SK-N-SH (cell line): ENCODE measurements around the gene RGS13.

Experiments used
- CHD2 ChIP-seq: fragments of 150-350 bp; IDR thresholded peaks from 2 replicates; pipeline ENCODE4 v1.6.1; 2018; ENCODE audit warnings: low read length; ENCODE audit not compliant: partially characterized antibody
- CTCF ChIP-seq: fragments of 200-600 bp; sonication (generic); IDR thresholded peaks from 2 replicates; pipeline ENCODE4 v1.6.1; 2017; ENCODE audit warnings: antibody characterized with exemption, mild to moderate bottlenecking, moderate library complexity
- EP300 ChIP-seq, 2 experiments: IDR thresholded peaks; 2 replicates each; pipeline versions ENCODE4 v1.4.0 to v1.6.1; 2012; ENCODE audit warnings: borderline replicate concordance in 1 of 2, low read depth in 1 of 2, low read length in 1 of 2
- EZH2phosphoT487 ChIP-seq: fragments of 200-600 bp; sonication (generic); IDR thresholded peaks from 2 replicates; pipeline ENCODE4 v1.6.1; 2017; ENCODE audit warnings: low read depth, mixed run types, mild to moderate bottlenecking, antibody characterized with exemption, moderate library complexity, borderline replicate concordance
- FOXM1 ChIP-seq: IDR thresholded peaks from 2 replicates; pipeline ENCODE4 v1.4.0; 2012; ENCODE audit warnings: low read depth, mild to moderate bottlenecking
- GABPA ChIP-seq: IDR thresholded peaks from 2 replicates; pipeline ENCODE4 v1.4.0; 2012; ENCODE audit warnings: low read depth, mild to moderate bottlenecking
- JUND ChIP-seq: IDR thresholded peaks from 2 replicates; pipeline ENCODE4 v1.4.0; 2012
- MAX ChIP-seq: IDR thresholded peaks from 2 replicates; pipeline ENCODE4 v1.4.0; 2012; ENCODE audit warnings: low read depth
- MEF2A ChIP-seq: IDR thresholded peaks from 2 replicates; pipeline ENCODE4 v1.4.0; 2012; ENCODE audit warnings: low read depth, borderline replicate concordance
- MXI1 ChIP-seq: IDR thresholded peaks from 2 replicates; pipeline ENCODE4 v1.6.1; 2012; ENCODE audit warnings: mild to moderate bottlenecking, low read depth, low read length, improper control_type of control experiment
- POLR2AphosphoS5 ChIP-seq: IDR thresholded peaks from 2 replicates; pipeline ENCODE4 v1.6.1; 2012; ENCODE audit warnings: low read depth, low read length
- REST ChIP-seq: IDR thresholded peaks from 2 replicates; pipeline ENCODE4 v1.6.1; 2012; ENCODE audit warnings: mild to moderate bottlenecking, low read depth, low read length, moderate library complexity
- SIN3A ChIP-seq: IDR thresholded peaks from 2 replicates; pipeline ENCODE4 v1.6.1; 2012; ENCODE audit warnings: low read depth, mild to moderate bottlenecking, low read length, moderate library complexity, borderline replicate concordance
- SMC3 ChIP-seq: IDR thresholded peaks from 2 replicates; pipeline ENCODE4 v1.6.1; 2012; ENCODE audit warnings: low read depth, low read length, improper control_type of control experiment

GRCh38 chr1:192703283-192704206 lies 67.6 kb downstream of the RGS13 start:
- TF ChIP-seq JUND (no peak), CTCF (no peak), EZH2phosphoT487 (no peak), SIN3A (no peak), REST (no peak), EP300 (IDR thresholded peaks at IDR 0.05; ENCODE audit: borderline replicate concordance in 1 of 2, low read depth in 1 of 2, low read length in 1 of 2) (no peak), CHD2 (no peak), MAX (no peak), MXI1 (no peak), SMC3 (no peak), MEF2A (no peak), POLR2AphosphoS5 (no peak), FOXM1 (no peak), GABPA (no peak)
